BJ (cell line): ENCODE data around the gene ATOSA. TPM values are rescaled to one million over a fixed set of nuclear protein-coding genes. Genes with fewer than 3 reads are reported as not detected.

Experiments
- CTCF ChIA-PET: fragments of 350-600 bp; formaldehyde crosslinking; extraction: SDS; loops from one replicate; lab custom pipeline; 2021; ENCODE audit warnings: antibody characterized with exemption, inconsistent platforms; lab: Yijun Ruan, JAX
- POLR2A ChIA-PET: fragments of 300-600 bp; sonication (Branson Sonifier 250); formaldehyde crosslinking; extraction: SDS; loops from one replicate; lab custom pipeline; 2021; ENCODE audit warnings: antibody characterized with exemption; lab: Charles Lee
- DNase-seq: peaks from one replicate; pipeline ENCODE4 v3.0.0-alpha.2; 2011; ENCODE audit warnings: low read depth
- H3K27me3 ChIP-seq: 2 replicates; pipeline ENCODE4 v1.6.0; 2011; ENCODE audit warnings: low read length; ENCODE audit not compliant: control insufficient read depth, insufficient read depth
- H3K36me3 ChIP-seq: 2 replicates; pipeline ENCODE4 v1.5.1; 2011; ENCODE audit warnings: low read length; ENCODE audit not compliant: control insufficient read depth, insufficient read depth
- H3K4me3 ChIP-seq: 2 replicates; pipeline ENCODE4 v1.5.1; 2011; ENCODE audit warnings: low read depth, mild to moderate bottlenecking, control low read depth, low read length
- polyA plus RNA-seq: library from polyadenylated mRNA; depleted of rRNA; stranded (reverse); fragments of >200 nt; gene quantifications from 2 replicates; pipeline ENCODE4 v1.2.3, GENCODE V29; 2011
- TF ChIP-seq, protein P1 (sequence below): IDR thresholded peaks from 2 replicates; pipeline ENCODE4 v1.5.1; 2011; ENCODE audit warnings: low read depth, mild to moderate bottlenecking, control low read depth, inconsistent platforms, low read length, moderate library complexity; ENCODE audit not compliant: insufficient read depth

Gene ATOSA
- polyA plus RNA-seq, 1 experiment = 11.6 TPM

DNA sequence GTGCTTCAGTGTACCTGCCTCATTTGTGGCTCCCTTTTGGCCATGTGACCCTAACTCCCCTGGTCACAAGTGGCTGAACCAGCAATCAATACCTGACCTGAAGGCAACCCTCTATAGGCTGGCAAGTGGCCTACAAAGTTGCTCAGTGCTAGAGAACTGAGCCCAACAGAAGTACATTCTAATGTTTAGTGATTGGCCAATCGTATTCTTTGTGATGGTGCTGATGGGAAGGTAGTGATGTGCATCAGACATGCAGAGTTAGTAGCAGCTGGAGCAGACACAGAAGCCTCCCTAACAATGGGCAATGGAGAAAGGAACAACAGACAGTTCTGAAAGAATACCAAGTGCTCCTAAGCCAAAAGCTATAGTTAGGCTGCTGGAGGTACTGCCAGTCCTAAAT lies 10.4 kb upstream of the ATOSA start:
- TF ChIP-seq, protein P1, sequence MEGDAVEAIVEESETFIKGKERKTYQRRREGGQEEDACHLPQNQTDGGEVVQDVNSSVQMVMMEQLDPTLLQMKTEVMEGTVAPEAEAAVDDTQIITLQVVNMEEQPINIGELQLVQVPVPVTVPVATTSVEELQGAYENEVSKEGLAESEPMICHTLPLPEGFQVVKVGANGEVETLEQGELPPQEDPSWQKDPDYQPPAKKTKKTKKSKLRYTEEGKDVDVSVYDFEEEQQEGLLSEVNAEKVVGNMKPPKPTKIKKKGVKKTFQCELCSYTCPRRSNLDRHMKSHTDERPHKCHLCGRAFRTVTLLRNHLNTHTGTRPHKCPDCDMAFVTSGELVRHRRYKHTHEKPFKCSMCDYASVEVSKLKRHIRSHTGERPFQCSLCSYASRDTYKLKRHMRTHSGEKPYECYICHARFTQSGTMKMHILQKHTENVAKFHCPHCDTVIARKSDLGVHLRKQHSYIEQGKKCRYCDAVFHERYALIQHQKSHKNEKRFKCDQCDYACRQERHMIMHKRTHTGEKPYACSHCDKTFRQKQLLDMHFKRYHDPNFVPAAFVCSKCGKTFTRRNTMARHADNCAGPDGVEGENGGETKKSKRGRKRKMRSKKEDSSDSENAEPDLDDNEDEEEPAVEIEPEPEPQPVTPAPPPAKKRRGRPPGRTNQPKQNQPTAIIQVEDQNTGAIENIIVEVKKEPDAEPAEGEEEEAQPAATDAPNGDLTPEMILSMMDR = no peak
- Histone ChIP-seq H3K4me3 (no peak overlapping the region), H3K27me3 (peaks cover 1% of the 10 kb centered on the region; the same call in 1 of the 2 replicates), H3K36me3 (no peaks in the 10 kb centered on the region)
- ChIA-PET POLR2A (no interaction called here), CTCF (no interaction called here)
- DNase-seq = no peak

DNA sequence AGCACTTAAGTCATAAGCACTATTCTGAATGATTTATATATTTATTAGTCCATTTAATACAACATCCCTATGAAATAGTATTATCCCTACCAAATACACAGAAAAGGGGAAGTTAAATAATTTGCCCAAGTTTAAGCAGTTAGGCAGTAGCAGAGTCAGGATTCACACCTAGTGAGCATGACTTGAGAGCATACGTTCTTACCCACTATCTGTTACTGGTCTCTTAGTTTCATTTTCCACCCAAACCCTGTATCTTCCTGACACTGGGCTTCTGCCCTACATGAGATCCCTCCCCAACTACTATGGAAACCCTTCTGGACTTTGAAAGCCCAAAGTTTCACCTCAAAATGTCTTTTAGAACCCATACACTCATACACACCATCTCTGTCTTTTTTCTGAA lies 4.4 kb upstream of the ATOSA start:
- peaks cover 3% of the 10 kb centered on the region for H3K27me3 ChIP-seq
- DNase-seq = no peak
- no peaks in the 10 kb centered on the region for H3K36me3 ChIP-seq
- CTCF ChIA-PET = interaction anchor here (1.5 kb wide), 1 partner anchor 51 kb away, joined by 5 read pairs; no protein-coding TSS in a partner anchor
- no peak overlapping the region for H3K4me3 ChIP-seq
- POLR2A ChIA-PET = no interaction called here
- TF ChIP-seq, protein P1 = no peak

DNA sequence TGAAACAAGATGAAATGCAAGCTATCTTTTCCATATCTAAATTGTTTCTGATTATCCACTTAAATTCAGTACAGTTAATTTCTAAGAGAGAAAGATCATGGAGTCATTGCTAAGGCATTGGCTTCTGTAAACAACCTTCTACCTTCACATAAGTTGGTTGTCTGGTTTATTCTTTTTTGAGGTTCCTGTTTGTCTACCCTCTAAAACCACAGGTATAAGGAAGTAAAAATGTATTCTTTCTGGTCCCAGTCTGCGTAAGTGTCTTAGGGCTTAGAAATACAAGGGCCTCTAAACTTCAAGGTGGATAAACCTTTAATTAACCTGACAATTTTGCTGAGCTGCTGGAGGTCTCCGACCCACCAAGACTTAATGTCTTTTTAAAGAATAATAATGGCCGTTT lies 3.6 kb upstream of the ATOSA start:
- Histone ChIP-seq H3K27me3 (peaks cover 3% of the 10 kb centered on the region), H3K36me3 (no peaks in the 10 kb centered on the region), H3K4me3 (no peak overlapping the region)
- TF ChIP-seq, protein P1 = no peak
- ChIA-PET POLR2A (no interaction called here), CTCF (interaction anchor here (1.5 kb wide), 1 partner anchor 52 kb away, joined by 5 read pairs; no protein-coding TSS in a partner anchor)
- DNase-seq = no peak

DNA sequence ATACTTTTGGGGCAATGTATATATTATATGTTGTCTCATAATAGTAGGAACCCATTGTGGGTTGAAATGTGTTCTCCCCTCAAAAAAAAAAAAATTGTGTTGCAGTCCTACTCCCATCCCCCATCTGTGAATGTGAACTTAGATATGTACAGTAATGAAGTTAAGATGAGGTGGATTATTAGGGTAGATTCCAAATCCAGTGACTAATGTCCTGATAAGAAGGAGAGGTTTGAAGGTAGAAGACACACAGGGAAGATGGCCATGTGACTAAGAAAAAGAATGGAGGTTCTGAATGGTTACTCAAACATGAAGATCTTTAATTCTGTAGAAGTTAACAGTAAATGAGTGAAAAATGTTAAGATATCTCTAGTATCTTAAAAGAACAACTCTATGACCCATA lies 3.0 kb upstream of the ATOSA start:
- ChIA-PET POLR2A (no interaction called here), CTCF (interaction anchor here (1.5 kb wide), 1 partner anchor 52 kb away, joined by 5 read pairs; no protein-coding TSS in a partner anchor)
- H3K4me3 ChIP-seq = no peak overlapping the region
- no peak for DNase-seq
- peaks cover 3% of the 10 kb centered on the region for H3K27me3 ChIP-seq
- TF ChIP-seq, protein P1 = no peak
- H3K36me3 ChIP-seq = no peaks in the 10 kb centered on the region

DNA sequence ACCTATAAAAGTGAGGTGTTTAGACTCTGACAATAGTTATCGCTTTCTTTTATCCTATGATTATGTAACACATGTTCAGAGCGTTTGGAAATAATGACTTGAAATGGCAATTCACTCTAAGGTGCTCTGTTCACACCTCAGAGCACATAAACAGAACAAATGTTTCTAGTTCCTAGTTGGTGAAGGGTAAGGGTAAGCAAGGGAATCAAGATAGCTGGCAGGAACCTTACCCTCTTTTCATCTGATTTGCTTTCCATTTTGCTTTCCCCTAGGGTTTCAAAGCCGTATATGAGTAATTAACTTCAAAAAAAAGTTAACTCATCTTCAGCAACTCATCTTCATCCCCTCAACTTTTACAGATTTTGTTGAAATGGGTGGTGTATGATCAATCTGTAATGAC lies 2.3 kb upstream of the ATOSA start:
- POLR2A ChIA-PET = no interaction called here
- TF ChIP-seq, protein P1 = no peak
- Histone ChIP-seq H3K36me3 (no peaks in the 10 kb centered on the region), H3K4me3 (no peak overlapping the region), H3K27me3 (peaks cover 3% of the 10 kb centered on the region)
- CTCF ChIA-PET = no interaction called here
- no peak for DNase-seq
